ENCODE measurements around the gene LIMS1. TPM values are rescaled to one million over a fixed set of nuclear protein-coding genes. Genes with fewer than 3 reads are reported as not detected.

The LIMS1 gene
- polyA plus RNA-seq, 3 donors, result 44.0 to 130 (median 124) TPM

- peaks cover 3 to 18% of the 10 kb centered on the region in 2 donors for H3K36me3 ChIP-seq (replicated peaks in 1 of 2; ENCODE audit: control insufficient read depth in 1 of 2, insufficient read depth in 2 of 2, low read length in 2 of 2)
- no peaks in the 10 kb centered on the region for H3K9me3 ChIP-seq (replicated peaks in 1 of 2; ENCODE audit: control insufficient read depth in 1 of 2, insufficient read depth in 1 of 2, low read length in 2 of 2)
- peaks cover 97% of the 10 kb centered on the region for H3K79me2 ChIP-seq (ENCODE audit: insufficient read depth, low read length)
- no peaks in the 10 kb centered on the region for H3K27me3 Mint-ChIP-seq (ENCODE audit: low read depth in 3 of 3)
- H3K4me1 ChIP-seq (ENCODE audit: control insufficient read depth in 1 of 2, insufficient read depth in 2 of 2, low read length in 2 of 2), result peaks cover 29 to 35% of the 10 kb centered on the region in 2 donors
- H3K9ac ChIP-seq (ENCODE audit: insufficient read depth, low read length, poor library complexity, severe bottlenecking), result no peak overlapping the region
- DNase-seq, result no peak
- peaks cover 15 to 16% of the 10 kb centered on the region in 2 donors for H3K36me3 Mint-ChIP-seq
- H3K9me3 Mint-ChIP-seq, result no peaks in the 10 kb centered on the region
- peak overlapping the region; percentile 43 for H3K4me2 ChIP-seq (replicated peaks; ENCODE audit: extremely low read depth, low read length, poor library complexity, severe bottlenecking)
- intact Hi-C loops (cut with micrococcal nuclease), result no loop called here
- no CpG with 5 or more reads among the region's 8 CpGs for WGBS (ENCODE audit: insufficient coverage)
- H4K20me1 ChIP-seq (ENCODE audit: insufficient read depth, low read length), result peaks cover 82% of the 10 kb centered on the region
- TF ChIP-seq CTCF (IDR thresholded peaks at IDR 0.05), result no peak
- no peaks in the 10 kb centered on the region for H3K27me3 ChIP-seq (ENCODE audit: control insufficient read depth in 2 of 2, insufficient read depth in 2 of 2, low read length in 2 of 2)
- peak overlapping the region; percentile 47 to 92 (median 82) for H3K27ac Mint-ChIP-seq
- H3K4me3 Mint-ChIP-seq, result peak overlapping the region; percentile 47 to 55
- peak overlapping the region; percentile 29 to 66 for H3K27ac ChIP-seq (ENCODE audit: low read depth in 1 of 2, low read length in 2 of 2)
- H3K4me3 ChIP-seq (replicated peaks in 1 of 3; ENCODE audit: low read depth in 2 of 3, low read length in 3 of 3), result peak overlapping the region in 1 of 3 experiments; percentile 34
- no peak overlapping the region for H2AFZ ChIP-seq (ENCODE audit: insufficient read depth, low read depth, low read length, poor library complexity, severe bottlenecking)
- H3K4me1 Mint-ChIP-seq, result peaks cover 51% of the 10 kb centered on the region
Observed at GRCh38 chr2:108619925-108620620, 85.8 kb downstream of the LIMS1 start.

- no CpG with 5 or more reads among the region's 3 CpGs for whole genome bisulfite sequencing (ENCODE audit: insufficient coverage)
- Histone ChIP-seq H3K79me2 (ENCODE audit: insufficient read depth, low read length) (peaks cover 97% of the 10 kb centered on the region), H3K4me3 (replicated peaks in 1 of 3; ENCODE audit: low read depth in 2 of 3, low read length in 3 of 3) (peak overlapping the region in 1 of 3 experiments; percentile 34), H2AFZ (ENCODE audit: insufficient read depth, low read depth, low read length, poor library complexity, severe bottlenecking) (no peak overlapping the region), H3K9me3 (replicated peaks in 1 of 2; ENCODE audit: control insufficient read depth in 1 of 2, insufficient read depth in 1 of 2, low read length in 2 of 2) (no peaks in the 10 kb centered on the region), H4K20me1 (ENCODE audit: insufficient read depth, low read length) (peaks cover 82% of the 10 kb centered on the region), H3K9ac (ENCODE audit: insufficient read depth, low read length, poor library complexity, severe bottlenecking) (peak overlapping the region; percentile 6), H3K27ac (ENCODE audit: low read depth in 1 of 2, low read length in 2 of 2) (peak overlapping the region; percentile 35 to 66), H3K4me2 (replicated peaks; ENCODE audit: extremely low read depth, low read length, poor library complexity, severe bottlenecking) (peak overlapping the region; percentile 43), H3K4me1 (ENCODE audit: control insufficient read depth in 1 of 2, insufficient read depth in 2 of 2, low read length in 2 of 2) (peaks cover 33 to 37% of the 10 kb centered on the region in 2 donors), H3K36me3 (replicated peaks in 1 of 2; ENCODE audit: control insufficient read depth in 1 of 2, insufficient read depth in 2 of 2, low read length in 2 of 2) (peaks cover 0 to 15% of the 10 kb centered on the region in 2 donors), H3K27me3 (ENCODE audit: control insufficient read depth in 2 of 2, insufficient read depth in 2 of 2, low read length in 2 of 2) (no peaks in the 10 kb centered on the region)
- peaks cover 11 to 16% of the 10 kb centered on the region in 2 donors for H3K36me3 Mint-ChIP-seq
- no peaks in the 10 kb centered on the region for H3K27me3 Mint-ChIP-seq (ENCODE audit: low read depth in 3 of 3)
- H3K4me3 Mint-ChIP-seq, result peak overlapping the region; percentile 47 to 55
- H3K9me3 Mint-ChIP-seq, result no peaks in the 10 kb centered on the region
- peak overlapping the region; percentile 47 to 92 (median 87) for H3K27ac Mint-ChIP-seq
- TF ChIP-seq CTCF (IDR thresholded peaks at IDR 0.05), result no peak
- intact Hi-C loops (cut with micrococcal nuclease), result no loop called here
- peaks cover 54% of the 10 kb centered on the region for H3K4me1 Mint-ChIP-seq
- DNase-seq, result no peak
Observed at GRCh38 chr2:108620656-108621055, 86.4 kb downstream of the LIMS1 start.

Measured in CD14-positive monocyte (primary cell).